HG02610 (cell line): Measurements from ENCODE around the gene FOXD4.
"Not testable (repeated sequence)": the region's sequence is repeated elsewhere in the genome, so short reads cannot be mapped to it uniquely, and the experiment has no call there.

Source experiments
- ATAC-seq: cut with Tn5 transposase; IDR thresholded peaks from one replicate; pipeline ENCODE4 v1.9.1; 2021; ENCODE audit warnings: mild to moderate bottlenecking, moderate library complexity; ENCODE audit not compliant: unreplicated experiment

The FOXD4 gene

DNA sequence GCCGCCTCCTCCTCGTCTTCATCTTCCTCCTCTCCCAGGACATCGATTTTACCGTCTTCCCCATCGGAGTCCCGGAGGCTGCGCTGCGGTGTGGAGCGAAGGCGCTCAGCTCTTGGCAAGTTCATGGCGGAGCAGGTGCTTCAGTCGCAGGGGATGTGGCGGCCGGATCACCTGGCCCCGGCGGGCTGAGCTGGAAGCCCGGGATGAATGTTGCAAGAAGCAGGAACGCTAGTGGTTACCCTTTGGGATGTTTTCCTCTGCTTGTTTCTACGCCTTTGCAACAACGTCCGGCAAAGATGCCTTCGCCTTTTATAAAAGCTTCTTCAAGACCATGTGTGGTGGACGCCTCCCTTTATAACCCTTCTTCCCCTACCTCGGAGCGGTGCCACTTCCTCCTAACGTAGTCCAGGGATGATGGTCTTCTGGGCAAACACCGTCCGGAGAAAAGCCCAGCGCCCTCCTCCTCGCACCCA is at the start of gene FOXD4:
FOXD4 (minus strand) TSS at position 423 of the 473 bp plus-strand sequence; CDS start at position 125, 298 bp downstream.
- ATAC-seq = not testable (repeated sequence)

DNA sequence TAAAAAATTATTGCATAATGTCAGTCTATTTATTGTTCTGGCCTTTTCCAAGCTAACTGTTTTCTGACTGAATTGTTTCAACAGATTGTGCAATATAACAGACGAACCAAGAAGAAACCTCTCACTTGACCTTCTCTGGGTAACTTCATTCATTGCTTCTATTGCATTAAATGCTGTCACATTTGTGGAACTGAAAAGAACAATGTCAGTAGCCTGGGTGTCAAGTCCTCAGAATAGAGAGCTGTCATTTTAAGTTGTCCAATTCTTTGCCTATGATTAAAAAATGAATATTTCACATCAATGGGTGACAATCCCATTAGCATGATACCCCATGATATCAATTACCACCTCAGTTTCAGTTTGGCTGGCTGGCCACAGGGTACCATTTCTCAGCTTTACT is 41.7 kb upstream of the FOXD4 start:
- not testable (repeated sequence) for ATAC-seq

DNA sequence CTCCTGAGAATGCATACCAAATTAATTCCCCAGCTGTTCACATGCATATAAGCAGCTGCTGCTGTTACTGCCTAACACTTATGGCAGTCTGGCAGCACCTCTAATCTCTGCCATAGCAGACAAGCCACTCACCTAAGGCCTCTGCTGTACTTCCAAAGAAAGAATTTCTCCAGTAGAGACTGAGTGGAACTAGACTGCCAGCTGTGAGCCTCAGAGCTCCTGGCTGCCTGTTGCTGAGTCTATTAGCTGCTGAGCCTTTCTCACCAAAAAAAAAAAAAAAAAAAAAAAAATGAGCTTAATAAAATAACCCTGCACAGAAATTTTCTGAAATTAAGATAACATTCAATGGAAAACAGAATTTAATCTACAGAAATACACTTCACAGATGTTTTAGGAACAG is 33.0 kb upstream of the FOXD4 start:
- not testable (repeated sequence) for ATAC-seq

DNA sequence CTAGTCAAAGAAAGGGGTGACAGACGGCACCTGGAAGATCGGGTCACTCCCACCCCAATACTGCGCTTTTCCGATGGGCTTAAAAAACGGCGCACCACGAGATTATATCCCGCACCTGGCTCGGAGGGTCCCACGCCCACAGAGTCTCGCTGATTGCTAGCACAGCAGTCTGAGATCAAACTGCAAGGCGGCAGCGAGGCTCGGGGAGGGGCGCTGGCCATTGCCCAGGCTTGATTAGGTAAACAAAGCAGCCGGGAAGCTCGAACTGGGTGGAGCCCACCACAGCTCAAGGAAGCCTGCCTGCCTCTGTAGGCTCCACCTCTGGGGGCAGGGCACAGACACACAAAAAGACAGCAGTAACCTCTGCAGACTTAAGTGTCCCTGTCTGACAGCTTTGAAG is 21.7 kb upstream of the FOXD4 start:
- not testable (repeated sequence) for ATAC-seq

DNA sequence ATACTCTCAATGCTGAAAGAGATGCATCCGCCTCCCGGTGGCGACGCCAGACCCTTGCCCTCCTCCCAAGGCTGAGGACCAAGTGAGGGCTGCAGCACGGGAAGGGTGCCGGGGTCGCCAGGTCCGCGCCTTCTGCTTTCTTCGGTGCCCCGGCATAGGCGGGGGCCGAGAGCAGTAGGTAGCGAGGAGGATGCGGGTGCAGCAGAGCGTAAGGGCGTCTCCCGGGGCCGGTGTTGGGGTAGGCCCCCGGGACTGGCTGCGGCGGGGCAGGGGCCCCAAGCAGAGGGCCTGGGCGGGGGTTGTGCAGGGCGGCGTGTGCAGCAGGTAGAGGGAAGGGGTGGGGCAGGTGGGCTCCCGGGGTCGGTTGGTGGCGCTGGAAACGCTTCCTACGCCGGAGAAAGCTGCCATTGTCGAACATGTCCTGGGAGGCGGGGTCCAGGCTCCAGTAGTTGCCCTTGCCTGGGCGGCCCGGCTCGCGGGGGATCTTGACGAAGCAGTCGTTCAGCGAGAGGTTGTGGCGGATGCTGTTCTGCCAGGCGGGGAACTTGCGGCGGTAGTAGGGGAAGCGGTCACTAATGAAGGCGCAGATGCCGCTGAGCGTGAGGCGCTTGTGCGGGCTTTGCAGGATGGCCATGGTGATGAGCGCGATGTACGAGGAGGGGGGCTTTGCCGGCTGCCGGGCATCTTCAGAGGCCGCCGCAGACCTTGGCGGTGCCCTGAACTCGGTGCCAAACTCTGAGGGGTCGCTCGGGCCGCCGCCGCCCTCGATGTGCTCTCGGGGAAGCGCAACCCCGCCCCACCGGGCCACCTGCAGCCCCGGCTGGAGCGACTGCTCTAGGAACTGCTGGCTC is 848 bp downstream of the FOXD4 start:
- not testable (repeated sequence) for ATAC-seq

DNA sequence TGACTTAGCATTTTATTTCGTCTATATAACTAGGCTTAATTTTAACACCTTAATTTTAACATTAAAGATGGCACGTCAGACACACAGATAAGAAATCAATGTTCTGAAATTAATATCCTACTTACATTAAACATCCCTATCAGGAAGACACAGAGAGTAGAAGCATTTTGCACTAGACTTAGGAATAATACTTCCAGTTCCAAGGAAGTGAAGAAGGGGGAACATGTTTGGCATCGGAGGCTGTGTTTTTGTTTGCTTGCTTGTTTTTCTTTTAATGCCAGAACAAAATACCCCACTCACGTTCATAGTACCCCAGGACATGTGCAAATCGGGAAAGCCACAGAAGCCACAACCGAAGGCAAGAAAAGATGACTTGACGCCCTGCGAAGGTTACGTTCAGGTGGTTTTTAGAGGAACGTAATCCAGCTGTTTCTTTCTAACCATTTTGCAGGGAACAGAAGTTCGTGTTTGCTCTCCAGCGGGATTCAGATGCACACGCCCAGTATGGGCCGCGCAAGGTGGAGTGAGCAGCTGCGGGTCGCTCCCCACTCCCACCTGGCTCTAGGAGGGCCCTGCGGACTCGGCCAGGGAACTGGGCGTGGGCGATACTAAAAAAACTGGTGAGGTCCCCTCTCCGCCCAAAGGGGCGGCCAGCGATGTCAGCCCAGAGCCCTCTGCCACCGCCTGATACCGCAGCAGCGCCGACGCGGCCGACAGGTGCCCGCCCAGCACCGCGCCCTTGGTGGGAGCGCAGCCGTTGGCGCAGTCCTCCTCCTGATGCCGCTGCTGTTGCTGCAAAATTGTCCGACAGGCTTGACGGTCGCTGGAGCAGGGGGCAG is 1.8 kb downstream of the FOXD4 start:
- not testable (repeated sequence) for ATAC-seq

DNA sequence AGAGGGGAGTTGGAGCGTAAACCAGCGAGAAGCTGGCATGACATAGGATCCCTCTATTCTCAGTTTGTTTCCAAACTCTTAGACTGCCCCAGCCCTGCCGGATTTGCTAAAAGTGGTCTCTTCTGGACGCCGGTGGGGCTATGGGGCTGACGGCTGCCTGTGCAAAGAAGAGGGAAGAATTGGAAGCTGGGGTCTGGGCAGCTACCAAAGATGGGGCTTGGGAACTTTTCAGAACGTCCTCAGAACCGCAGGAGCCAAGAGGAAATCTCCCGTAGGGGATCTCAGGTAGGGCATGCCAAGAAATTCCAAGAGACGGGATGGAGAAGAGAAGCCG is 3.1 kb downstream of the FOXD4 start:
- not testable (repeated sequence) for ATAC-seq

DNA sequence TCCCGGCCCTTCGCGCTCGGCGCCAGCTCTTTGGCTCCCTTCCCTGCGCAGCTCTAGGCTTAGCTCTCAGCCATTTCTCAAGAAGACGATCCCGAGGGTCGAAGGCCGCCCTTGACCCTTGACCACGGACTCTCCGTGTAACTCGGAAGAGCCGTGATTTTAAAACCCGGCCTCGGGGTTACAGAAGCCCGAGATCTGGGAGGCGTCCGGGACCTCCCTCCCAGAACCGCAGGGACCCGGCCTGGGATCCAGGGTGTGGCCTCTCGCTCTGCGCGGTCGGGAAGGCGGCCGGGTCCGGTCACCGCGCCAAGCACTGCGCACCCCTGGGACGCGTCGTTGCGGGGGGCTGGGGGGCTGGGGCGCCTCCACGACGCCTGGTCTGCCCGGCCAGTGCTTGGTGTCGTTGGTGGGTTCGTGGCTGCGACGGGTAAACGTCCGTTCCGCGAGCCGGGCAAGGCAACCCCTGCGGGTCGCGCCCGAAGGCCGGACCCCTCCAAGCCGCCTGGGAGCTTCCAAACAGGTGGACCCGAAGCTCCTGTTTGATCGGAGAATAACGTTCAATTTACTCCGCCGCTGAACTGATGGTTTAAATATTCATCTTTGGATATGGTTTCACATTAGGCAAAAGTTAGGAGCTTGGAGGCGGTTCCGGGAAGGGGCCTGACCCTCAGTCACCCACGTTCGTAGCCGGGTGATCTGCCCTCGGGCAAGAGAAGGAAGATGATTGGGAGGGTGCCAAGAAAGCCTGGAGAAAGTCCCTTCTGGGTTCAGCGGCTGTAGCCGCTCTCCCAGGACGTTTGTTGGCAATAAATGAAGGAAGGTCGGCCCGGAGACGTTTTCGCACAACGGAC is 3.7 kb downstream of the FOXD4 start:
- ATAC-seq = not testable (repeated sequence)

DNA sequence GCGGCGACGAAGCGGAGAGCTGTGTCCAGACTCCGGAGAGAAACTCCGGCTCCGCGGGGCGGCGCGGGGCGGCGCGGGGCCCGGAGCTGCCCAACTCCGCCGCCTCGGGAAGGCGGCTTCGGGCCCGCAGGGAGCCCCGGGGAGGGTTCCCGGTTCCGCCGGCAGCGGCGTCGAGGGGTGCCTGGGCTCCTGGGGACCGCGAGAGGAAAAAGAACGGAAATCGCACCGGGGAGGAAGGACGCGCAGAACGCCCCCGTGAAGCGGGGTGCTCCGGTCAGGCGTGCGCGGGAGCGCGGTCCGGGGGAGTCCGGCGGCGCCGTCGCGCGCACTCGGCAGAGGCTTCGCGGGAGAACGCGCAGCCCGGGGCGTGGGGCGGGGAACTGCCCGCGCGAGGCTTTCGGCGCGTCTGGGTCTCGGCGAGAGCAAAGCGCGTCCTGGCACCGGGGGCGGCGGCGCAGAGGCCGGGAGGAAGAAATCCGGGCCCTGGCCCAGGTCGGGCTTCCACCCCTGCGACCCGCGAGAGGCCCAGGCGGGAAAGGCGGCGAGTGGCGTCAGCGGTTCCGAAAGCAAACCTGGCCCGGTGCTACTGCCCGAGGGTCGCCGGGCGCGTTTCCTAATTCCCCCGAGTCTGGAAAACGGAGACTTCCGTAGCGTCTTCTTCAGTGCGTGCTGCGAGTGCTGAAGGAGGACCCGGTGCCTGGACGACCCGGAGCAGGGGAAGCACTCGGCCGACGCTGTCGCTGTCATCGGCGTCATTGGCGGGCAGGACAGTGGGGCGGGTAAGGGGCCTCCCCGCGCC is 4.5 kb downstream of the FOXD4 start:
- not testable (repeated sequence) for ATAC-seq

DNA sequence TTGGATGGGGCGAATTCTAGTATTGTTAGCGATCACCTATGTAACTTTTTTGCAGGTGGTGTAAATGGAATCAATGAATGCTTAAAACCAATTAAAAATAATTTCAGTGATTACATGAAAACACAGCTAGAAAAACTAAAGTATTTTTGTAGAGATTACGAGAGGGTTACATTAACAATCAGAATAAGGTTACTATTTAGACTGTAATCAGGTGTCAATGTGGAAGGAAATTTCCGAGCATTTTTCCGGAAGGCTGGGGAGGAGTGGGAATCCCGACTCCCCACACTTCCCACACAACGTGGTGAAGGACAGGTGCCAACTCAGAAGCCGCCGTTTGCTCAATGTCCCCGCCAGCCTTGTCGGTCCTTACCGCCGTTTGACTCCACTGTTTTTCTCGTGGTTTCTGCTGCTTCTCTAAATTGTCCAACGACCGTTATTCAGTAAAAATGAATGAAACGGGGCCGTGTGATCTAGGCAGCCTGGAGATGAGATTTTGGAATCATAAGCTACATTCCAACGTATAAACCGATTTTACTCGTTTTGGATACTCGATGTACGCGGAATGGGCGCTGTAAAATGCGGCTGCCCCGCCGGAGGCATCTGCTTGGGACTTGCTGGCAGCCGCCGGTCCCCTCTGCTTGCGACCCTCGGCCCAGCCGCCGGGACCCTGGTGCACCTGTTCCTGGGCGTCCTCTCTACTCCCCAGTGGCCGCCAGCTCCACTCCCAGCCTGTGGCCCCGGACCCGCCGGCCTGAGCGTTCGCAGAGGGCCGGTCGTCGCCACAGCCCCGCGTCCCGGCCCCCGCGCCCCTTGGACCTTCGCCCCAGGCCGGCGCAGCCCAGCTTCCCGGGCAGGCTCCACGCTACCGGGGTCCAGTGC is 5.4 kb downstream of the FOXD4 start:
- not testable (repeated sequence) for ATAC-seq

DNA sequence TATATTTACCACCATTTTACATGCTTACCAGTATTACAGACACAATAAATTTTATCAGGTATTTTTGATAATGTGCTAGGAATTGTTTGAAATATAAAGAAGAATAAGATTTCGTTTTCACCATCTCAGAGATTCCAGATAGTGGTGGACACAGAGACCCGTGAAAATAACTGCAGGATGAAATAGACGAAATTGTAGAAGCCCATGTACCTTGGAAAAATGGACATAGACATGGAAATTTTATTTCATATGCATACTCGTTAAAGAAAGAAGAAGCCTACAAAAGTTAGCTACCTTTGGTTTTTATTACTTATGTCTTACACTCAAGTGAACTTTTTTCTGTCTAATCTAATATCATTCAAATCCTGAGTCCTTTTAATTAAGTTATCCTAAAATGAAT is 7.5 kb downstream of the FOXD4 start:
- ATAC-seq = not testable (repeated sequence)

DNA sequence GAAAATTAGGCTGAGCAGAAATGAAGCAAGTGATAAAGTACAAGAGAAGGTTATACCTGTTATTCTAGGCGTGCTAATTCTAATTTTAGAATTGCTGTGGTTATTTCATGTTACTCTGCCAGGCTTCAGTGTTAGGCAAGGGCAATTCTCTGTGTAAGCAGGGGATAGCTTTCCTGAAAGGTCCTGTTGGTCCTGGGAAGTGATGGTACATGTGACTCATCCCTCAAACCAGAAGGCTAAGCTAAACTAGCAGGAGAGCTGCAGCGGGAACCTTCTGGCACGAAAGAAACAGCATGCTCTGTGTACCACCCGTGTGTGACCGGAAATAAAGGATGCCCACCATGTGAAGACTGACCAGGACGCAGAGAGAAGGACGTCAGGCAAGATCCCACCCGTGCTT is 8.7 kb downstream of the FOXD4 start:
- not testable (repeated sequence) for ATAC-seq

DNA sequence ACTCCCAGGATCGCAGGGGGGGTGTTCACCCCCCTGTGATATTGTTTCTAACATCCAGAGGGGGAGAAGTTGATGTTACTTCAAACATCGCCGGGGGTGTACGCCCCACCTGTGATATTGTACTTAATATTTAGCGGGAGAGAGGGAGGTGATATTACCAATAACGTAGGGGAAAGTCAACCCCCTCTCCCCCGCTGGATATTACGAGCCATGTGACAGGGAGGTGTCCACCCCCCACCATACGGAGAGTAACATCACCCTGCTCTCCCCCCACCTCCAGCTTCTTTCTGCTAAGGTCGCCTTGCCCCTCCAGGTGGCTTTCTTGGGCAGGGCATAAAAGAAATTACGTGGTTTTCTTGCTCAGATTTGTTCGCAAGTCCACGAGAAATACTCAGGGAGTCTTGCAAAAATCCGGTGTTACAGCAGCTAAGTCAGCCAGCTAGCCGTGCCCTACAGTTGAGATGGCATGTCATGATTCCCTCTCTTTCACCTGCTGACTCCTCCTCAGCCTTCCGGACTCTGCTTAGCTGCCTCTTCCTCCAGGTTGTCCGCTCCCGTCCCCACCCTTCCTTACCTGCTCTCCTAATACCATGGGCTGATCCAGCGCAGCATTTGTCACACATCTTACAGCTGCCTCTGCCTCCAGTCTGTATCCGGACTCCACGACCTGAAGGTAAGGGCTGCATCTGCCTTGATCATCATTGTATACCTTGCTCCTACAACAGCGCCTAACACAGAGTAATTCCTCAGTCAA is 9.3 kb downstream of the FOXD4 start:
- not testable (repeated sequence) for ATAC-seq

DNA sequence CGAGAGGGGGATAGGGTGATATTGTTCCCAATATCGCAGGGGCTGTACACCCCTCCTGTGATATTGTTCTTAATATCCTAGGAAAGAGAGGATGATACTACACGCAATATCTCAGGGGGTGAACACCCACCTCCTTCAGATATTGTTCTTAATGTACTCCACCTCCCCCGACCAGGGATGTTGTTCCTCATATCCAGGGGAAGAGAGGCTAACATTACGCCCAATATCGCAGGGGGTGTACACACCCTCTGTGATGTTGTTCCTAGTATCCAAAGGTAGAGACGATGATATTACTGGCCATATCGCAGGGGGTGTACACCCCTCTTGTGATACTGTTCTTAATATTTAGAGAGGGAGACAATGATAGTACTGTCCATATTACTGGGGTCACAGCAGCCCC is 12.2 kb downstream of the FOXD4 start:
- ATAC-seq = not testable (repeated sequence)

DNA sequence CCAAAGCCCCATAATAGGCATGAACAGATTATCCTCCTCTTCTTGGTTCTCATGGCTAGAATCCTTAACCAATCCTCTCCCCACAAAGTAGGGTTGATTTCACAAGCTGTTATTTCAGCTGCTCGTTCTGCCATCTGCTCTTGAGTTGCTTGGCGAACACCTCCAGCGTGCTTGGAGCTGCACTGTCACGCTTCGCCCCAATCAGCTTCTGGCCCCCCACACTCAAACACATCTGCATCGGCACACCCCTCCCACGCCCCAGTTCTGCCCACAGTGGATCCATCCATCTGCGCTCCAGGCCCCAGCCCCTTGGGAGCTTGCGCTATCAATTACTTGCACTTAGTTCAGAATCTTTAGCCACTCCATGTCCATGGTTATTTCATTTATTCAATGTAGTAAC is 17.8 kb downstream of the FOXD4 start:
- ATAC-seq = not testable (repeated sequence)

DNA sequence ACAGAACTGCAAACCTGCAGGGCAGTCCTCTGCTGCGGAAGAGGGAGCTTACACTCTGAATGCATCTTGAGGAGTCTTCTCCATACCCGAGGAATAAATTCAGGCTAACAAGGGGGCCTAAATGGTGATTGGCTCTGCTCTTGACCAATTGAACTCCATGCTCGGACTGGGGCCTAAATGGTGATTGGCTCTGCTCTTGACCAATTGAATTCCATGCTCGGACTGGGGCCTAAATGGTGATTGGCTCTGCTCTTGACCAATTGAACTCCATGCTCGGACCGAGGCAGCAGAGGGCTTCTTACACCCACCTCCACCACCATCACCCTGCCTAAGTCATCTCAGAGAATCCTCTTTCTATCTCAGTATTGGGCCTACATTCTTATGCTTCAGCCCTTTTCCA is 18.4 kb downstream of the FOXD4 start:
- ATAC-seq = not testable (repeated sequence)

DNA sequence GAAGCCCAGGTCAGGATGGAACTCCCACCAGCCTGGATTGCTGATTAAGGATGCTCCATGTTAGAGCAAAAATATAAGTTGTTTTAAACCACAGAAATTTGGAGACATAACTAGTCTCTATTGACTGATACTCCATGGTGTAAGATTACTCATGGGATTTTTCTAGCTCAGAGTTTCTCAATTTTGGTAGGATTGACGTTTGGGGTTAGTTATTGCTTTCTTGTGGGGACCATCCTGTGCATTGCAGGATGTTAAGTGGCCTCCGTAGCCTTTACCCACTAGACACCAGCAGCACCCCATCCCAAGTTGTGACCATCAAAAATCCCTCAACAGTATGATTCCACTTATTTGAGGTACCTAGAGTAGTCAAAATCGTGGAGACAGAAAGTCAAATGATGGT is 19.4 kb downstream of the FOXD4 start:
- not testable (repeated sequence) for ATAC-seq

DNA sequence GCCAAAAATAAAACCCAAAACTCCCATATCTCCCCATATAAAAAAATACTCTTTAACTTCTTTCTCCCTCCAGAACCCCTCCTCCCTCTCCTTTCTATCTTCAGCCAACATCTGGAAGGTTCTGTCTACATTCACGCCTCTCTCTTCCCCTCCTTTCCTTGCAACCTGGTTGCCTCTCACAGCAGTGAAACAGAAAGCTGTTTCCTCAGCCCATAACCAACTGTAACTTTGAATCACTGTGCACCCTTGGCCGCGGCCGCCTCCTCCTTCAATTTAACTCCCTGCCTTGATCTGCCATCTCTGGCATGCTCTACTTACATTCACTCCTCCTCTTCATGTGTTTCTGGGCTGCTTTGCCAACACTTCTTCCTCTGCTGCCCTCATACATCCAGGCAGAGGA is 23.2 kb downstream of the FOXD4 start:
- not testable (repeated sequence) for ATAC-seq
